K562 (cell line): Measurements from ENCODE around the gene DEDD. TPM values are rescaled to one million over a fixed set of nuclear protein-coding genes. Genes with fewer than 3 reads are reported as not detected.

Experiments
- BRF2 ChIP-seq: IDR thresholded peaks from 3 replicates; pipeline ENCODE4 v1.6.1; 2011; ENCODE audit warnings: borderline replicate concordance, mild to moderate bottlenecking; ENCODE audit not compliant: insufficient read length, insufficient read depth
- CHD7 ChIP-seq: fragments of 200-600 bp; sonication (generic); IDR thresholded peaks from one replicate; pipeline ENCODE4 v1.6.1; 2012; ENCODE audit warnings: mild to moderate bottlenecking, low read depth, low read length, inconsistent platforms
- CTCFL ChIP-seq: IDR thresholded peaks from 2 replicates; pipeline ENCODE4 v1.6.1; 2011; ENCODE audit warnings: borderline replicate concordance, low read depth, mild to moderate bottlenecking, moderate library complexity, low read length; ENCODE audit not compliant: insufficient read depth, poor library complexity, severe bottlenecking
- ETV5 ChIP-seq: sonication (generic); formaldehyde crosslinking; IDR thresholded peaks from 2 replicates; pipeline ENCODE4 v1.4.0; 2020; ENCODE audit warnings: low read depth, mild to moderate bottlenecking, missing genetic modification reagents
- KAT2B ChIP-seq: IDR thresholded peaks from one replicate; pipeline ENCODE4 v1.6.1; 2012; ENCODE audit warnings: low read depth, mild to moderate bottlenecking, control low read depth, inconsistent platforms, low read length, moderate library complexity
- NFE2 ChIP-seq: IDR thresholded peaks from 2 replicates; pipeline ENCODE4 v1.6.1; 2014; ENCODE audit warnings: antibody characterized with exemption, low read depth
- PTTG1 ChIP-seq: fragments of 450-650 bp; IDR thresholded peaks from 2 replicates; pipeline ENCODE4 v1.6.1; 2016; ENCODE audit warnings: low read depth, mild to moderate bottlenecking, missing genetic modification characterization, missing compliant biosample characterization
- RCOR1 ChIP-seq, 2 experiments: IDR thresholded peaks; 2 replicates each; pipeline ENCODE4 v1.6.1; 2012; ENCODE audit warnings: low read depth in 2 of 2, low read length in 2 of 2, borderline replicate concordance in 1 of 2, improper control_type of control experiment in 1 of 2
- SNRNP70 ChIP-seq: fragments of 200-400 bp; formaldehyde crosslinking; optimal IDR thresholded peaks from 2 replicates; pipeline ENCODE3; 2017; ENCODE audit warnings: low read depth, low read length
- TAL1 ChIP-seq: fragments of 450-650 bp; IDR thresholded peaks from 2 replicates; pipeline ENCODE4 v1.6.1; 2016; ENCODE audit warnings: mild to moderate bottlenecking
- TSC22D4 ChIP-seq: fragments of 450-650 bp; IDR thresholded peaks from 2 replicates; pipeline ENCODE4 v1.6.1; 2016; ENCODE audit warnings: missing genetic modification characterization, missing biosample characterization, control low read depth
- ZNF830 ChIP-seq: fragments of 250-450 bp; sonication (Bioruptor Pico); IDR thresholded peaks from 2 replicates; pipeline ENCODE4 v1.5.0; 2021; ENCODE audit warnings: mild to moderate bottlenecking
- polyA plus RNA-seq, 8 experiments: library from polyadenylated mRNA; depleted of rRNA in 4 of 8; stranded (reverse) in 5 of 8; unstranded in 3 of 8; fragments of >200 nt; fragmentation: Nextera tagmentation in 2 of 8; fragmentation: Illumina TruSeq in 1 of 8; extraction: Ambion mirVana in 2 of 8; extraction: Trizol in 1 of 8; gene quantifications; 2 replicates each; pipeline versions ENCODE4 v1.2.1 to v1.2.3, GENCODE V29; 2011 to 2014; ENCODE audit warnings: inconsistent platforms in 1 of 8, missing spikeins in 1 of 8
- total RNA-seq, 7 experiments: library from RNA; depleted of rRNA in 6 of 7; stranded (reverse); fragments of >200 nt in 6 of 7; fragmentation: Illumina TruSeq in 2 of 7; extraction: Trizol in 2 of 7; gene quantifications; 2 replicates each; pipeline versions ENCODE4 v1.2.1 to v1.2.3, GENCODE V29; 2011 to 2021; ENCODE audit warnings: low replicate concordance in 1 of 7

The DEDD gene
- total and polyA plus RNA-seq, 9 of the 15 experiments (the other 6 are each of a cell fraction or from before 2014, with no cell fraction given), result 11.6 to 41.0 (median 16.8) TPM

- TF ChIP-seq BRF2 (no peak), SNRNP70 (no peak), RCOR1 (IDR thresholded peaks at IDR 0.05; ENCODE audit: borderline replicate concordance in 1 of 2, low read depth in 2 of 2, low read length in 2 of 2) (peak in 1 of 2 experiments; percentile 77; a peak in 2 of 4 replicates), NFE2 (peak; percentile 43), KAT2B (no peak), CTCFL (no peak), CHD7 (no peak), ZNF830 (CRISPR knock-in tag) (no peak), PTTG1 (tag) (no peak), ETV5 (CRISPR knock-in tag) (peak; percentile 74), TAL1 (0 out of 2 replicates have a peak, but pooled peaks have one; percentile 3), TSC22D4 (tag) (no peak)
Observed at GRCh38 chr1:161177112-161177935, 44.9 kb upstream of the DEDD start, which contains the start of gene B4GALT3 (continued).
